ENCODE measurements around the gene NCK1.
A peak's percentile ranks its signal among the peaks of the same experiment; 100 is the strongest.
"Not testable (repeated sequence)": the region's sequence is repeated elsewhere in the genome, so short reads cannot be mapped to it uniquely, and the experiment has no call there.

The NCK1 gene

GRCh38 chr3:136957751-136958288, 95.8 kb downstream of the NCK1 start, which contains the start of gene IL20RB:
Gene IL20RB, plus strand, starts transcription at chr3:136957983. Its CDS starts 131 bp downstream, at chr3:136958114.
- H3K4me3 ChIP-seq (replicated peaks in 1 of 2; ENCODE audit: low read depth in 2 of 2, low read length in 2 of 2): no peak within 1 kb of the TSS
- DNase-seq (ENCODE audit: low read depth in 2 of 2): peak; percentile 50 to 82
- TF ChIP-seq CTCF (IDR thresholded peaks at IDR 0.05; ENCODE audit: low read depth, low read length): no peak

DNA sequence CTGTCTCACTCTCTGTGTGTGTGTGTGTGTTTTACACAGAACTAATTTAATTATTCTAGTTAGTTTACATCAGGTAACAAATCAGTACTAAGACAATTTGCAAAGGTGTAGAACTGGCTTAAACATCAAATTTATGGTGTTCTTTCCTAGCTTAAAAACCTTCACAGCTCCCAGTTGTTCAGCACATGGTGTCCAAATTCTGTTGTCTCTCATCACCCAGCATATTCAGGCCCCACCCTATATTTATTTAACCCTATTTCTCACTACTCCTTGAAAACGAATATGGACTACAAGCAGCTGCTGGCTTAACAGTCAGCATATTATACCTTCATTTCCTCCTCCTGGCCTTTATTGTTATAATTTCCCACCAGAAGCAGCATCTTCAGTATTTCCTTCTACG, 96.9 kb downstream of the NCK1 start:
- DNase-seq (ENCODE audit: low read depth in 2 of 2): no peak
- H3K4me3 ChIP-seq (replicated peaks in 1 of 2; ENCODE audit: low read depth in 2 of 2, low read length in 2 of 2): no peak overlapping the region
- no peak for TF ChIP-seq CTCF (IDR thresholded peaks at IDR 0.05; ENCODE audit: low read depth, low read length)

DNA sequence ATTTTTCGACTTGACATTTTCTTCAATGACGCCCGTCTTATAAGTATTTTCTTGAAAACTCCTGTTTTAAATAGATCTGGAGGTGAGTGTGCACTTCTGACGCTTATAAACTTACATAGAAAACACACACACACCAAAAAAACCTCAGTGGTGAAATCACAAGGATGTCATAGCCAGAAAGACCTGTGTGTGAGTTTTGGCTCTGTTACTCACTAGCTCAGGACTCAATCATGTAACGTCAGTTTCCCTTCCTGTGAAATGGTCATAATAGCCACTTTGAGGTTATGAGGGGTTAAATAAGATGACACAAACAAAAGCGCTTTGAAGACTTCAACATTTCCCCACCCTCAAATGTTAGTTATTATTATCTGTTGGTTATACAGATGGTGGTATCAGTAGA, 97.6 kb downstream of the NCK1 start:
- H3K4me3 ChIP-seq (replicated peaks in 1 of 2; ENCODE audit: low read depth in 2 of 2, low read length in 2 of 2): no peak overlapping the region
- no peak for TF ChIP-seq CTCF (IDR thresholded peaks at IDR 0.05; ENCODE audit: low read depth, low read length)

GRCh38 chr3:136960838-136961836, 99.1 kb downstream of the NCK1 start:
- peak in 1 of 2 donors; percentile 28 for DNase-seq (ENCODE audit: low read depth in 2 of 2)
- no peak overlapping the region for H3K4me3 ChIP-seq (replicated peaks in 1 of 2; ENCODE audit: low read depth in 2 of 2, low read length in 2 of 2)
- no peak for TF ChIP-seq CTCF (IDR thresholded peaks at IDR 0.05; ENCODE audit: low read depth, low read length)

More for the DNA sequence above, 97.6 kb downstream of the NCK1 start:
- no peak for DNase-seq (ENCODE audit: low read depth in 2 of 2)

DNA sequence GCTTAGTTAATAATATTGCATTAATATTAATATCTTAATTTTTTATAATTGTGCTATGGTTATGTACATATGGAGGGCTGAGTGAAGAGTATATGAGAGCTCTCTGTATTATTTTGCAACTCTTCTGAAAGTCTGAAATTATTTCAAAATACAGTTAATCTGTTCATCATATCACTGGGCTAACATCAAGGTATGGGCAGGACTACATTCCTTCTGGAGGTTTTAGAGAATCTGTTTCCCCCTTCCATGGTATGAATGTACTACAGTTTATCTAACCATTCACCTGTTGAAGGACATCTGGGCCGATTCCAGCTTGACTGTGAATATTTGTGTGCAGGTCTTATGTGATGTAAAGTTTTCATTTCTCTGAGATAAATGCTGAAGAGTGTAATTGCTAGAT, 100.9 kb downstream of the NCK1 start:
- no peak overlapping the region for H3K4me3 ChIP-seq (replicated peaks in 1 of 2; ENCODE audit: low read depth in 2 of 2, low read length in 2 of 2)
- DNase-seq (ENCODE audit: low read depth in 2 of 2): no peak
- no peak for TF ChIP-seq CTCF (IDR thresholded peaks at IDR 0.05; ENCODE audit: low read depth, low read length)

DNA sequence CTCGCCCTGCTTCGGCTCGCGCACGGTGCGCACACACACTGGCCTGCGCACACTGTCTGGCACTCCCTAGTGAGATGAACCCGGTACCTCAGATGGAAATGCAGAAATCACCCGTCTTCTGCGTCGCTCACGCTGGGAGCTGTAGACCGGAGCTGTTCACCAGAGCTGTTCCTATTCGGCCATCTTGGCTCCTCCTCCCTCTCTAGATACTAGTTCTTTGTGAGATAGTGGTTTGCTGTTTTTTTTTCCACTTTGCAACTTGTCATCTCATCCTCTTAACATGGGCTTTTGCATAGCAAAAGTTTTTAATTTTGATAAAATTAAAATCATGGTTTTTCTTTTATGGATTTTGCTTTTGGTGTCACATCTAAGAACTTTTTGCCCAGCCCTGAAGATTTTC, 107.5 kb downstream of the NCK1 start:
- not testable (repeated sequence) for DNase-seq (ENCODE audit: low read depth in 2 of 2); H3K4me3 ChIP-seq (replicated peaks in 1 of 2; ENCODE audit: low read depth in 2 of 2, low read length in 2 of 2)

GRCh38 chr3:136973352-136973751, 111.3 kb downstream of the NCK1 start:
- no peak overlapping the region for H3K4me3 ChIP-seq (replicated peaks in 1 of 2; ENCODE audit: low read depth in 2 of 2, low read length in 2 of 2)
- no peak for TF ChIP-seq CTCF (IDR thresholded peaks at IDR 0.05; ENCODE audit: low read depth, low read length)
- no peak for DNase-seq (ENCODE audit: low read depth in 2 of 2)

Measured in cardiac fibroblast (primary cell).